Measurements from ENCODE around the gene EFCAB11. TPM values are rescaled to one million over a fixed set of nuclear protein-coding genes. Genes with fewer than 3 reads are reported as not detected.

Gene EFCAB11
- total RNA-seq, 2 donors from 2014 or later: 8.2 to 9.6 TPM

DNA sequence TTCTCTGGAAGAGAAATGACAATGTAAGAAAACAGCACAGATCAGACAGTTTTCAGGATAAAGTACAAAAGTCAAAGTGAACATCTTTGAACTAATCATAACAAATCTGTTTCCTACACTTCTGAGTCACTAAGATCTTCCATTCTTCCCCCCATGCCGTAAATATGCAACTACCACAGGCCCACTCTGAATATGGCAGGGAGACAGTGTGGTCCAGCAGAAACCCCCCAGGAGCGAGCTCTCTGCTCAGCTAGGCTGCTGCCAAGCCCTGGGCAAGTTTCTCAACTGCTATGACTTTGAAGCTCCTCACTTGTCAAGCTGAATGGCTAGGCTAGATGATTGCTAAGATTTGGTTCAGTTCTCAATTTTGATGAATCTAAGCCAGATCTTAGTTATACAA is 148.1 kb downstream of the EFCAB11 start:
- Histone ChIP-seq H3K4me3 (no peak overlapping the region), H3K27ac (no peak overlapping the region), H3K27me3 (replicated peaks; ENCODE audit: insufficient read depth) (no peaks in the 10 kb centered on the region), H3K9me3 (no peaks in the 10 kb centered on the region), H3K36me3 (no peaks in the 10 kb centered on the region), H3K4me1 (replicated peaks) (no peaks in the 10 kb centered on the region)
- no peak for TF ChIP-seq POLR2A (IDR thresholded peaks at IDR 0.05)
- TF ChIP-seq, protein P1, sequence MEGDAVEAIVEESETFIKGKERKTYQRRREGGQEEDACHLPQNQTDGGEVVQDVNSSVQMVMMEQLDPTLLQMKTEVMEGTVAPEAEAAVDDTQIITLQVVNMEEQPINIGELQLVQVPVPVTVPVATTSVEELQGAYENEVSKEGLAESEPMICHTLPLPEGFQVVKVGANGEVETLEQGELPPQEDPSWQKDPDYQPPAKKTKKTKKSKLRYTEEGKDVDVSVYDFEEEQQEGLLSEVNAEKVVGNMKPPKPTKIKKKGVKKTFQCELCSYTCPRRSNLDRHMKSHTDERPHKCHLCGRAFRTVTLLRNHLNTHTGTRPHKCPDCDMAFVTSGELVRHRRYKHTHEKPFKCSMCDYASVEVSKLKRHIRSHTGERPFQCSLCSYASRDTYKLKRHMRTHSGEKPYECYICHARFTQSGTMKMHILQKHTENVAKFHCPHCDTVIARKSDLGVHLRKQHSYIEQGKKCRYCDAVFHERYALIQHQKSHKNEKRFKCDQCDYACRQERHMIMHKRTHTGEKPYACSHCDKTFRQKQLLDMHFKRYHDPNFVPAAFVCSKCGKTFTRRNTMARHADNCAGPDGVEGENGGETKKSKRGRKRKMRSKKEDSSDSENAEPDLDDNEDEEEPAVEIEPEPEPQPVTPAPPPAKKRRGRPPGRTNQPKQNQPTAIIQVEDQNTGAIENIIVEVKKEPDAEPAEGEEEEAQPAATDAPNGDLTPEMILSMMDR (IDR thresholded peaks at IDR 0.05): no peak
- TF ChIP-seq POLR2AphosphoS5 (IDR thresholded peaks at IDR 0.05): no peak
- DNase-seq (ENCODE audit: low spot score): no peak
- intact Hi-C loops (cut with DNase I): no loop called here
- 93% methylated on average over 2 of the region's 2 CpGs for whole genome bisulfite sequencing

DNA sequence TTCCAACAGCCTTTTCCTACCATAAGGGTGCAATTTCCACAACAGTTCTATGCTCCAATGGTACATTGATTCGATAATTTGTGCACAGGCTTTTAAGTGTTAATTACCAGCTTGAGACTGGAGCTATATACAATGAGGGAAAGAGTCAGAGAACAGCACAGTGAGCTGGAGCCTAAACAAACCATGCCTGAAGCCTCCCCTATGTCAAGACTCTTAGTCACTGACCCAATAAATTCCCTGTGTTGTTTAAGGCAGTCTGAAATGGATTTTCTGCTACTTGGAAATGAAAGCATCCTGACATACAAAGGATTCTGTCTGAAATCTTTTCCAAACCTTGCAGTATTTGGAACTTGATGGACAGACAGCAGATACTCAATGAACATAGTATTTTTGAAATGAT is 149.0 kb downstream of the EFCAB11 start:
- H3K4me3 ChIP-seq: no peak overlapping the region
- WGBS: 100% methylated on average over 1 of the region's 1 CpG
- H3K27me3 ChIP-seq (replicated peaks; ENCODE audit: insufficient read depth): no peaks in the 10 kb centered on the region
- H3K4me1 ChIP-seq (replicated peaks): no peaks in the 10 kb centered on the region
- TF ChIP-seq POLR2AphosphoS5 (IDR thresholded peaks at IDR 0.05) (no peak), POLR2A (IDR thresholded peaks at IDR 0.05) (no peak)
- TF ChIP-seq, protein P1 (IDR thresholded peaks at IDR 0.05): no peak
- DNase-seq (ENCODE audit: low spot score): no peak
- no peaks in the 10 kb centered on the region for H3K9me3 ChIP-seq
- H3K36me3 ChIP-seq: no peaks in the 10 kb centered on the region
- H3K27ac ChIP-seq: no peak overlapping the region
- intact Hi-C loops (cut with DNase I): no loop called here

DNA sequence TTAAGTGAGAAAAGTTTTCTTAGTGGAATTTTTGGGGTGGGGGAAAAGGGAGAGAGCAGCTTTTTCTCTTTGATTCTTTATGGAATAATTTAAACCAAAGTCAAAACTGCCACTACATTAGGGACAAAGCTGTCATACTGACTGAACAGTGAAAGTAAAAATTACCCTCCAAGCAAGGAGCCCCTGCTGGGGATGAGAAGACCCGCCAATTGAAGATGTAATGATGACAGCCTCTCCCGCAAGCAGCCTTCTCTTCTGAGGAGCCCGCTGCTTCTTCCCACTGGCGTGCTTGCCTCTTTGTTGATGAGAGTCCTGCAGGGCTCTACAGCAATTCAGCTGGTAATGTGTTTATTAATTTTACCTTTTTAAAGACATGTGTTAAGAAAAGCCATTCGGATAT is 151.0 kb downstream of the EFCAB11 start:
- intact Hi-C loops (cut with DNase I): no loop called here
- Histone ChIP-seq H3K4me1 (replicated peaks) (no peaks in the 10 kb centered on the region), H3K36me3 (no peaks in the 10 kb centered on the region), H3K4me3 (no peak overlapping the region), H3K9me3 (no peaks in the 10 kb centered on the region), H3K27me3 (replicated peaks; ENCODE audit: insufficient read depth) (no peaks in the 10 kb centered on the region), H3K27ac (no peak overlapping the region)
- no peak for DNase-seq (ENCODE audit: low spot score)
- WGBS: 93% methylated on average over 5 of the region's 5 CpGs
- TF ChIP-seq POLR2A (IDR thresholded peaks at IDR 0.05) (no peak), POLR2AphosphoS5 (IDR thresholded peaks at IDR 0.05) (no peak)
- TF ChIP-seq, protein P1 (IDR thresholded peaks at IDR 0.05): no peak

DNA sequence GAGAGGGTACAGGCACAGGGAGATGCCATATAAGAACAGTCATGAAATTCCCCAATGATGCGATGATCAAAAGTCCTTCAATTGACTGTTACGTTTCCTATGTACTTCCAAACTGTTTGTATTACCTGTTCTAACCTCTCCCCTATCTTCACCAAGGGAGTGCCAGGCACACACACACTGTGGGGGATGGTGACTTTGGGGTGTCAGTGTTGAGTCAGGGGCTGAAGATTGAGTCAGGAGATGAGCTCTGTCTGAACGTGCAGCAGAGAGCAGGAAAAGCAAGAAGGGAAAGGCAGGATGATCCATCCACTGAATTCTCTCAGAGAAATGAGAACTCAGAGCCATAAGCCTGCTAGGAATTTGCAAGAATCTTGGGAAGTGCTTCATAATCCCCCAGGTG is 153.4 kb downstream of the EFCAB11 start:
- intact Hi-C loops (cut with DNase I): no loop called here
- Histone ChIP-seq H3K4me3 (no peak overlapping the region), H3K36me3 (no peaks in the 10 kb centered on the region), H3K9me3 (no peaks in the 10 kb centered on the region), H3K27ac (no peak overlapping the region), H3K27me3 (replicated peaks; ENCODE audit: insufficient read depth) (no peaks in the 10 kb centered on the region), H3K4me1 (replicated peaks) (no peaks in the 10 kb centered on the region)
- DNase-seq (ENCODE audit: low spot score): no peak
- TF ChIP-seq, protein P1 (IDR thresholded peaks at IDR 0.05): no peak
- TF ChIP-seq POLR2A (IDR thresholded peaks at IDR 0.05) (no peak), POLR2AphosphoS5 (IDR thresholded peaks at IDR 0.05) (no peak)
- WGBS: 82% methylated on average over 3 of the region's 3 CpGs

DNA sequence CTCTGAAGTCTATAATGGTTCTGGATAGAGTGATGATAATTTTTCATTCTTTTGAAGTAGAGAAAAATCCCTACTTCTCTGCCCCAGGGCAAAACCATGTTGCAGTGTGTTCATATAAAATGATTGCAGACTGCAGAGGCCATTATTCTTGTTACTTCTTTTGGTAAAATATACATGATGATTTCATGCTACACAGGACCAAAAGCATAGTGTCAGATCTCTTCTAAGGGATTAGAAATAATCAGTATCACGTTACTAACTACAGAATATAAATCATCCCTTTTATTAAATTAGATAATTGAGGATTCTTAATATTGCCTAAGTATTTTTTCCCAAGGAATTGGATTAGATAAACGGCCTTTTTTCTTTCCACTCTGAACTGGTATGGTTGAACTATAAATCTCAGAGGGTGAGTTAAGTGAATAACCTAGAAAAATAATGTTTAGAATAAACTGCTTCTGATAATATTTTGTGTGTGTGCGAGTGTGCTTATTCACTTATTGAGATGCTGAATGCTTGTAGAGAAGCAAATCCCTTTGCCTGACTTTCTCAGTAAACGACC is 156.2 kb downstream of the EFCAB11 start:
- Histone ChIP-seq H3K4me3 (no peak overlapping the region), H3K4me1 (replicated peaks) (no peaks in the 10 kb centered on the region), H3K27me3 (replicated peaks; ENCODE audit: insufficient read depth) (no peaks in the 10 kb centered on the region), H3K9me3 (no peaks in the 10 kb centered on the region), H3K27ac (no peak overlapping the region), H3K36me3 (no peaks in the 10 kb centered on the region)
- intact Hi-C loops (cut with DNase I): no loop called here
- WGBS: 68% methylated on average over 4 of the region's 4 CpGs
- DNase-seq (ENCODE audit: low spot score): no peak
- TF ChIP-seq, protein P1 (IDR thresholded peaks at IDR 0.05): no peak
- TF ChIP-seq POLR2A (IDR thresholded peaks at IDR 0.05) (no peak), POLR2AphosphoS5 (IDR thresholded peaks at IDR 0.05) (no peak)
